Parathyroid adenoma (tissue), 2 donors: ENCODE data around the gene CTRB2.

Experiments used
- H2AFZ ChIP-seq: fragments of 300-600 bp; sonication (generic); one replicate; pipeline ENCODE4 v1.7.0; 2017; ENCODE audit warnings: antibody characterized with exemption, mild to moderate bottlenecking
- H3K27ac ChIP-seq: fragments of 300-600 bp; sonication (generic); one replicate; pipeline ENCODE4 v1.7.0; 2017
- H3K27me3 ChIP-seq: fragments of 300-600 bp; sonication (generic); one replicate; pipeline ENCODE4 v1.7.0; 2017; ENCODE audit warnings: low read length; ENCODE audit not compliant: control insufficient read depth, insufficient read depth
- H3K36me3 ChIP-seq: fragments of 300-600 bp; sonication (generic); one replicate; pipeline ENCODE4 v1.7.0; 2017; ENCODE audit warnings: low read length; ENCODE audit not compliant: control insufficient read depth, insufficient read depth
- H3K4me1 ChIP-seq: fragments of 300-600 bp; sonication (generic); one replicate; pipeline ENCODE4 v1.7.0; 2017; ENCODE audit warnings: control low read depth
- H3K4me2 ChIP-seq: fragments of 300-600 bp; sonication (generic); one replicate; pipeline ENCODE4 v1.7.0; 2017; ENCODE audit warnings: low read length
- H3K4me3 ChIP-seq: fragments of 300-600 bp; sonication (generic); one replicate; pipeline ENCODE4 v1.7.0; 2017; ENCODE audit warnings: low read depth, low read length
- H3K79me2 ChIP-seq: fragments of 300-600 bp; sonication (generic); one replicate; pipeline ENCODE4 v1.7.0; 2017; ENCODE audit warnings: control low read depth
- H3K9ac ChIP-seq: fragments of 300-600 bp; sonication (generic); one replicate; pipeline ENCODE4 v1.7.0; 2017; ENCODE audit warnings: mild to moderate bottlenecking
- H3K9me3 ChIP-seq: fragments of 300-600 bp; sonication (generic); one replicate; pipeline ENCODE4 v1.7.0; 2017; ENCODE audit warnings: low read length; ENCODE audit not compliant: control insufficient read depth
- CTCF ChIP-seq: fragments of 300-600 bp; sonication (generic); IDR thresholded peaks from one replicate; pipeline ENCODE4 v1.7.0; 2017; ENCODE audit warnings: antibody characterized with exemption, mild to moderate bottlenecking
- donor health status: primary hyperparathyroidism.

The CTRB2 gene

GRCh38 chr16:75235721-75236193 is 28.8 kb upstream of the CTRB2 start:
- no peaks in the 10 kb centered on the region for H3K36me3 ChIP-seq
- peaks cover 18% of the 10 kb centered on the region for H3K4me1 ChIP-seq
- TF ChIP-seq CTCF, result no peak
- no peak overlapping the region for H3K9ac ChIP-seq
- no peak overlapping the region for H3K4me3 ChIP-seq
- no peaks in the 10 kb centered on the region for H3K9me3 ChIP-seq
- no peak overlapping the region for H2AFZ ChIP-seq
- H3K4me2 ChIP-seq, result no peak overlapping the region
- H3K27ac ChIP-seq, result no peak overlapping the region
- H3K27me3 ChIP-seq, result no peaks in the 10 kb centered on the region
- peaks cover 15% of the 10 kb centered on the region for H3K79me2 ChIP-seq

GRCh38 chr16:75234856-75235696 is 28.1 kb upstream of the CTRB2 start:
- no peak for TF ChIP-seq CTCF
- Histone ChIP-seq H3K27me3 (no peaks in the 10 kb centered on the region), H3K9me3 (no peaks in the 10 kb centered on the region), H3K4me2 (no peak overlapping the region), H3K27ac (no peak overlapping the region), H3K36me3 (no peaks in the 10 kb centered on the region), H3K9ac (no peak overlapping the region), H2AFZ (no peak overlapping the region), H3K4me1 (peaks cover 18% of the 10 kb centered on the region), H3K79me2 (peaks cover 9% of the 10 kb centered on the region), H3K4me3 (no peak overlapping the region)

- no peaks in the 10 kb centered on the region for H3K36me3 ChIP-seq
- H3K27me3 ChIP-seq, result no peaks in the 10 kb centered on the region
- H3K27ac ChIP-seq, result no peak overlapping the region
- peaks cover 10% of the 10 kb centered on the region for H3K79me2 ChIP-seq
- H3K4me2 ChIP-seq, result no peak overlapping the region
- peaks cover 10% of the 10 kb centered on the region for H3K4me1 ChIP-seq
- no peak overlapping the region for H2AFZ ChIP-seq
- H3K9me3 ChIP-seq, result no peaks in the 10 kb centered on the region
- H3K9ac ChIP-seq, result no peak overlapping the region
- no peak overlapping the region for H3K4me3 ChIP-seq
- no peak for TF ChIP-seq CTCF
Measured at GRCh38 chr16:75233611-75233938, 26.6 kb upstream of the CTRB2 start.

GRCh38 chr16:75231570-75231969 is 24.6 kb upstream of the CTRB2 start:
- Histone ChIP-seq H3K79me2 (peaks cover 5% of the 10 kb centered on the region), H3K9ac (no peak overlapping the region), H3K27me3 (no peaks in the 10 kb centered on the region), H3K4me1 (peaks cover 2% of the 10 kb centered on the region), H3K27ac (no peak overlapping the region), H3K9me3 (no peaks in the 10 kb centered on the region), H3K36me3 (no peaks in the 10 kb centered on the region), H3K4me2 (no peak overlapping the region), H2AFZ (no peak overlapping the region), H3K4me3 (no peak overlapping the region)
- no peak for TF ChIP-seq CTCF
